Gastroesophageal sphincter (tissue), 4 donors: Measurements from ENCODE around the gene LAMB4. TPM values are rescaled to one million over a fixed set of nuclear protein-coding genes. Genes with fewer than 3 reads are reported as not detected.

Experiments
- ATAC-seq: fragments of 150-250 bp; one replicate; pipeline ENCODE4 v1.9.1; 2016; ENCODE audit warnings: mild to moderate bottlenecking, moderate library complexity
- H3K27ac ChIP-seq, 4 donors: fragments of 200-600 bp; sonication (generic) in 3 of 4; 1 replicate in 3 of 4; 2 replicates in 1 of 4; pipeline ENCODE4 v1.5.1; 2016 to 2019
- H3K27me3 ChIP-seq: fragments of 200-600 bp; sonication (generic); one replicate; pipeline ENCODE4 v1.5.1; 2019
- H3K36me3 ChIP-seq, 2 donors: fragments of 200-600 bp; sonication (generic); one replicate each; pipeline ENCODE4 v1.5.1; 2019; ENCODE audit warnings: control low read depth in 1 of 2
- H3K4me1 ChIP-seq, 3 donors: fragments of 200-600 bp; sonication (generic); 1 replicate in 2 of 3; 2 replicates in 1 of 3; pipeline ENCODE4 v1.5.1; 2016 to 2019; ENCODE audit warnings: control low read depth in 2 of 3
- H3K4me3 ChIP-seq, 2 donors: fragments of 200-600 bp; sonication (generic); one replicate each; pipeline ENCODE4 v1.5.1; 2019; ENCODE audit warnings: mild to moderate bottlenecking in 1 of 2, moderate library complexity in 1 of 2
- H3K9me3 ChIP-seq, 3 donors: fragments of 200-600 bp; sonication (generic); one replicate each; pipeline ENCODE4 v1.5.1; 2017 to 2019; ENCODE audit warnings: control low read depth in 2 of 3
- CTCF ChIP-seq, 4 experiments: fragments of 200-600 bp in 2 of 4; fragments of 450-650 bp in 2 of 4; sonication (generic) in 1 of 4; IDR thresholded peaks; one replicate each; pipeline ENCODE4 v1.5.1; 2017 to 2019; ENCODE audit warnings: antibody characterized with exemption in 4 of 4, mild to moderate bottlenecking in 2 of 4, moderate library complexity in 2 of 4
- EP300 ChIP-seq: sonication (generic); formaldehyde crosslinking; IDR thresholded peaks from one replicate; pipeline ENCODE4 v1.6.1; 2017; ENCODE audit warnings: antibody characterized with exemption, mild to moderate bottlenecking
- POLR2A ChIP-seq, 2 donors: fragments of 450-650 bp; IDR thresholded peaks; one replicate each; pipeline ENCODE4 v1.6.1; 2017; ENCODE audit warnings: antibody characterized with exemption in 2 of 2, mild to moderate bottlenecking in 2 of 2, moderate library complexity in 1 of 2
- POLR2AphosphoS5 ChIP-seq: sonication (generic); formaldehyde crosslinking; IDR thresholded peaks from one replicate; pipeline ENCODE4 v1.6.1; 2017; ENCODE audit warnings: antibody characterized with exemption
- WGBS, 2 donors: methylation state at CpG; one replicate each; pipeline ENCODE4 v1.1.5; 2018; ENCODE audit warnings: low coverage in 1 of 2; 5-methylcytosine and 5-hydroxymethylcytosine counted together
- total RNA-seq, 4 donors: library from RNA; depleted of rRNA; stranded (reverse); fragments of >200 nt; gene quantifications; one replicate each; pipeline ENCODE4 v1.1.0, GENCODE V29; 2016

The LAMB4 gene
- total RNA-seq, 4 donors from 2014 or later, result 0.23 to 0.82 TPM; not detected in 2

DNA sequence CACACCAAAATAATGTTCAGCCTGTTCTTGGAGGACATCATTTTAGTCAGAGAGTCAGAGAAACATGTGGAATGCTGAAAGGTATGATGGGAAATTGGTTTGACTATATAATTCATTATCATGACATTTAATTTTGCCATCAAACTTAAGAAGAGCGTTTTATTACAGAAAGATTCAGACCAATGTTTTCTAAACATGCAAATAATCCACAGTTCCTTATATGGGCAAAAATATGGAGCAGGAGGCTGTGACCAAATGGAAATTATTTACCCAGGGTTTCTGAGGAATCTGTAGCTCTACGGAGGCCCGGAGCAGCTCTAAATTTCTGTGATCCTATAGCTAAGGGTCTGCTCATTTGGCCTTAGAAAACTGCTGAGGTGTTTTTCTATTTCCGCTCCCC is 33.2 kb downstream of the LAMB4 start:
- Histone ChIP-seq H3K4me1 (peaks cover 4 to 56% (median 6%) of the 10 kb centered on the region in 3 donors), H3K36me3 (no peaks in the 10 kb centered on the region), H3K27ac (no peak overlapping the region), H3K9me3 (no peaks in the 10 kb centered on the region), H3K27me3 (no peaks in the 10 kb centered on the region), H3K4me3 (no peak overlapping the region)
- TF ChIP-seq CTCF (IDR thresholded peaks at IDR 0.05) (no peak), EP300 (no peak), POLR2A (IDR thresholded peaks at IDR 0.05) (no peak)
- WGBS, 2 donors, result 90 to 91% methylated on average over 4 of the region's 4 CpGs
- ATAC-seq, result no peak

DNA sequence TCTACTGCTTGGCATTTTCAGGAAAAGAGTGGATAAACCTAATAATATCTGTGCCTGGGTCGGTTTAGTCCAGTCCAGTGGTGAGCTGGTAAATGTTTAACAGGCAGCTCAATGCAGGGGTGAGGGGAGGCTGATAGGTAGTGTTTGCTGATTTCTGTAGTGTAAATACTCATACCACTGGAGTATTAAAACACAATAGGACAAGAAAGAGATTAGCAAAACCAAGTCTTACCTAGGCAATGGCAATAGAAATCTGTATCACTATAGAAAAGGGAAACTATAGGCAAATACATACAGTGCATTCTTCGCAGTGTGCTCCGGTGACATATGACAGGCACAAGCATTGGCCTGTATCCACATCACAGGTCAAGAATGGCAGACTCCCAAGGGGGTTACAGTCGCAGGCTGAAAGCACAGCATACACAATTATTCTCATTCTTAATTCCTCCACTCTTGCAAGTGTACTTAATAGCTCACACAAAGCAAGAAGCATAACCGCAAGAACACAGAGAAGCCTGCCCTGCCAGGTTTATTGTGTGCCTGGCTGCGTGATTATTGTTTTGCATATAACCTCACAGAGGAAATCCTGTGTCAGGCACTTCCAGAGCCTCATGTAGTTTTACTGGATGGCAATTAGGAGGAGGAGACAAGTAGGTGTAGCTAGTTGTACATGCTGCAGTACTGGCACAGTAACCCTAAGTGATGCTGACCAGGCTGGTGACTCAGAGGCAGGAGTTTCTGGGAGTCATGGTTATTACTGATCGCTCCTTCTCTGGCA is 35.0 kb downstream of the LAMB4 start:
- peak overlapping the region in 3 of 4 donors; percentile 54 to 69 (median 65) for H3K27ac ChIP-seq
- peak; percentile 83 for TF ChIP-seq POLR2AphosphoS5
- TF ChIP-seq CTCF (IDR thresholded peaks at IDR 0.05), result no peak
- TF ChIP-seq EP300, result no peak
- no peak for TF ChIP-seq POLR2A (IDR thresholded peaks at IDR 0.05)
- no peaks in the 10 kb centered on the region for H3K9me3 ChIP-seq
- WGBS, 2 donors, result 21 to 36% methylated on average over 4 to 7 of the region's 7 CpGs
- H3K4me1 ChIP-seq, result peaks cover 4 to 51% (median 6%) of the 10 kb centered on the region in 3 donors
- no peaks in the 10 kb centered on the region for H3K36me3 ChIP-seq
- no peaks in the 10 kb centered on the region for H3K27me3 ChIP-seq
- H3K4me3 ChIP-seq, result no peak overlapping the region
- ATAC-seq, result peak; percentile 81

DNA sequence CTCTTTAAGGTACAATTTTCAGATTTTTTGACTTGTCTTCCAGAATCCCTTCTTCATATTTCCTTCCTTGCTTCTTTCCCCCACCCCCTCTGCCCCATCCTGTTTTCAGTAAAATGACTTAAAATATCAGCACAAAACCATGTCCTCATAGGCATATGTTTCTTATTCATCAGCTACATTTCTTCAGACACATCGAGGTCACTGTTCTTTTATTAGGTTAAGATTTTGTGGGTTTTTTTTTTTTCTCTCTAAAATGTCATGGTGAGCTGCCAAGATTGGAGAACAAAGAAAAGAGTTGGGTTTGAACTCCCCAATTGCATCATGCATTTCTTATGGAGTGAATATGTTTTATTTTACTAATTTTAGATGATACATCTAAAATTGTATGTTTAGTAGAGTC is 35.8 kb downstream of the LAMB4 start:
- Histone ChIP-seq H3K9me3 (no peaks in the 10 kb centered on the region), H3K27me3 (no peaks in the 10 kb centered on the region), H3K36me3 (no peaks in the 10 kb centered on the region), H3K27ac (peak overlapping the region in 2 of 4 donors; percentile 54 to 65), H3K4me3 (no peak overlapping the region), H3K4me1 (peaks cover 4 to 46% (median 6%) of the 10 kb centered on the region in 3 donors)
- TF ChIP-seq POLR2AphosphoS5 (peak; percentile 27), POLR2A (IDR thresholded peaks at IDR 0.05) (no peak), CTCF (IDR thresholded peaks at IDR 0.05) (no peak)
- ATAC-seq, result no peak
- whole genome bisulfite sequencing, 2 donors, result 8 to 33% methylated on average over 1 of the region's 1 CpG

DNA sequence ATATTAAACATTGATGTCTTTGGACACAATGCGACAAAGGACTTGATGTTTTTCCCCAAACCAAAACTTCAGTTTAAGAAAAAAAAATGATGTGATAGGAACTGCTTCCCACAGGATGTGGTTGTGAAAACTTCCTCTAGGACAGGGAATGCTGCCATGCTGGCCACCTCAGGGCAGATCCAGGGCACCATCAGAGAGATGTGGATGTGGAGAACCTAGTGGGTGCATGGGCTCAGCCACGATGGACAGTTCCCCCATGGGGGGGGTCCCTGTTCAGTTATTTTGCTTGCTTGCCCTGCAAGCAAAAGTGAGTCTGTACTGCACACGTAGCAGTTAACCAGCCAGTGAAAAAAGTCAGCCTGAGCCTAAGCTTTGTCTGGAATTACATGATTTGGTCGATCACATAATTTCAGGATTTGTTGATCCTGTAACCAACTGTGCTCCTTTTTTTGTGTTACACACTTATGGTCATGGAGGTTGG is 36.3 kb downstream of the LAMB4 start:
- TF ChIP-seq EP300, result no peak
- no peak for TF ChIP-seq POLR2AphosphoS5
- TF ChIP-seq CTCF (IDR thresholded peaks at IDR 0.05), result no peak
- TF ChIP-seq POLR2A (IDR thresholded peaks at IDR 0.05), result no peak
- 29% methylated on average over 3 of the region's 4 CpGs; no CpG with 5 or more reads in 1 of the 2 donors for WGBS, 2 donors
- H3K4me1 ChIP-seq, result peaks cover 4 to 42% (median 6%) of the 10 kb centered on the region in 3 donors
- H3K36me3 ChIP-seq, result no peaks in the 10 kb centered on the region
- H3K4me3 ChIP-seq, result no peak overlapping the region
- H3K9me3 ChIP-seq, result no peaks in the 10 kb centered on the region
- no peak for ATAC-seq
- H3K27me3 ChIP-seq, result no peaks in the 10 kb centered on the region
- H3K27ac ChIP-seq, result peak overlapping the region in 2 of 4 donors; percentile 54 to 65

DNA sequence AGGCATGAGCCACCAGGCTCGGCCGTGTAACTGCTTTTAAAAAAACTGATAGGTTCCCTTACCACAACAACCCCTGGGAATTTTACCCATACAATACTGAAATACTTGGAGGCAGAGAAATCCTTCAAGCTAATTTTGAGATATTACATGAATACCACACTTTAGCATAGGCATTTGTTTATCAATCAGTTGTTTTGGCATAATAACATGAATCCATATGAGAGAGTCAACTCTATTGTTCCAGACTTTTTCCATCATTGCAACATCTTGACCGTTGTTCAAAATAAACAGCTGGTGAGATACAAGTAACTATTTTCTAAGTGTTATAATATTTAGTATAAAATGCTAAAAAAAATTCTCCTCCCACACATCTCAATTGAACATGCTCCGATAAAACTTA is 36.8 kb downstream of the LAMB4 start:
- Histone ChIP-seq H3K27me3 (no peaks in the 10 kb centered on the region), H3K9me3 (no peaks in the 10 kb centered on the region), H3K27ac (peak overlapping the region in 1 of 4 donors; percentile 65), H3K4me3 (no peak overlapping the region), H3K36me3 (no peaks in the 10 kb centered on the region), H3K4me1 (peaks cover 4 to 36% (median 6%) of the 10 kb centered on the region in 3 donors)
- TF ChIP-seq POLR2AphosphoS5 (no peak), CTCF (IDR thresholded peaks at IDR 0.05) (no peak), POLR2A (IDR thresholded peaks at IDR 0.05) (no peak), EP300 (no peak)
- ATAC-seq, result no peak
- 69 to 73% methylated on average over 1 to 4 of the region's 4 CpGs for WGBS, 2 donors
